Cardiac muscle cell (in vitro differentiated cells and primary cell): ENCODE results near the gene IPO11. TPM values are rescaled to one million over a fixed set of nuclear protein-coding genes. Genes with fewer than 3 reads are reported as not detected.

Source experiments
- DNase-seq, 2 donors: peaks; one replicate each; pipeline versions ENCODE4 v3.0.0 to v3.0.0-alpha.2; 2010 to 2017; ENCODE audit warnings: low read depth in 1 of 2, low spot score in 1 of 2
- H3K27ac ChIP-seq: fragments of 200-600 bp; sonication (generic); 2 replicates; pipeline ENCODE4 v1.5.1; 2016
- H3K27me3 ChIP-seq: fragments of 200-600 bp; sonication (generic); 2 replicates; pipeline ENCODE4 v1.6.0; 2016; ENCODE audit warnings: control low read depth
- H3K36me3 ChIP-seq: fragments of 200-600 bp; sonication (generic); 2 replicates; pipeline ENCODE4 v1.5.1; 2016; ENCODE audit warnings: control low read depth
- H3K4me1 ChIP-seq: fragments of 200-600 bp; sonication (generic); 2 replicates; pipeline ENCODE4 v1.8.1; 2017; ENCODE audit warnings: low read depth, mild to moderate bottlenecking, mixed run types
- H3K4me3 ChIP-seq: fragments of 200-600 bp; sonication (generic); 2 replicates; pipeline ENCODE4 v1.5.1; 2016; ENCODE audit warnings: mild to moderate bottlenecking
- H3K9me3 ChIP-seq: fragments of 200-600 bp; sonication (generic); 2 replicates; pipeline ENCODE4 v1.5.1; 2017; ENCODE audit warnings: low read depth, mild to moderate bottlenecking, control low read depth
- polyA plus RNA-seq: library from polyadenylated mRNA; unstranded; fragments of >200 nt; fragmentation: Nextera tagmentation; extraction: Ambion mirVana; gene quantifications from 2 replicates; pipeline ENCODE4 v1.2.1, GENCODE V29; 2016
- total RNA-seq: library from RNA; depleted of rRNA; stranded (reverse); fragments of >200 nt; gene quantifications from 2 replicates; pipeline ENCODE4 v1.2.3, GENCODE V29; 2016
- TF ChIP-seq, protein P1 (sequence below): IDR thresholded peaks from 2 replicates; pipeline ENCODE4 v1.5.1; 2012; ENCODE audit warnings: low read depth, mild to moderate bottlenecking, low read length

IPO11 gene
- total and polyA plus RNA-seq, 2 experiments from 2014 or later: 11.6 to 17.9 TPM

DNA sequence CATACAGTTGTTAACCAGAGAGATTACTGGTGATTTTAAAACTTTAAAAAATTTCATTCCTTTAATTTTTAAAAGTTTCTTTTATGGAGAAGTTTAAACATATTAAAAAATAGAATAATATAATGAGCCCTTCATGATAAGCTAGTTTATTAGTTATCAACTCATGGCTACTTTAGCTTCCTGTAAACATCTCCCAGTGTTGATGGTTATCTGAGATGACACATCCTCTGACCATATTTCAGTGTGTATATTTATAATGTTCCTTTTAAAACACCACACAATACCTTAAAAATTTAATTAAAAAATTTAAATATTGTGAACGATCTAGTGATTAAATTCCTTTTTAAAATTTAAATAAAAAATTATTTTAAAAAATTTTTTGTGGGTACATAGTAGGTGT lies 74.1 kb downstream of the IPO11 start:
- Histone ChIP-seq H3K27ac (no peak overlapping the region), H3K9me3 (no peaks in the 10 kb centered on the region), H3K36me3 (peaks cover 24% of the 10 kb centered on the region), H3K4me3 (no peak overlapping the region), H3K4me1 (no peaks in the 10 kb centered on the region), H3K27me3 (no peaks in the 10 kb centered on the region)
- TF ChIP-seq, protein P1, sequence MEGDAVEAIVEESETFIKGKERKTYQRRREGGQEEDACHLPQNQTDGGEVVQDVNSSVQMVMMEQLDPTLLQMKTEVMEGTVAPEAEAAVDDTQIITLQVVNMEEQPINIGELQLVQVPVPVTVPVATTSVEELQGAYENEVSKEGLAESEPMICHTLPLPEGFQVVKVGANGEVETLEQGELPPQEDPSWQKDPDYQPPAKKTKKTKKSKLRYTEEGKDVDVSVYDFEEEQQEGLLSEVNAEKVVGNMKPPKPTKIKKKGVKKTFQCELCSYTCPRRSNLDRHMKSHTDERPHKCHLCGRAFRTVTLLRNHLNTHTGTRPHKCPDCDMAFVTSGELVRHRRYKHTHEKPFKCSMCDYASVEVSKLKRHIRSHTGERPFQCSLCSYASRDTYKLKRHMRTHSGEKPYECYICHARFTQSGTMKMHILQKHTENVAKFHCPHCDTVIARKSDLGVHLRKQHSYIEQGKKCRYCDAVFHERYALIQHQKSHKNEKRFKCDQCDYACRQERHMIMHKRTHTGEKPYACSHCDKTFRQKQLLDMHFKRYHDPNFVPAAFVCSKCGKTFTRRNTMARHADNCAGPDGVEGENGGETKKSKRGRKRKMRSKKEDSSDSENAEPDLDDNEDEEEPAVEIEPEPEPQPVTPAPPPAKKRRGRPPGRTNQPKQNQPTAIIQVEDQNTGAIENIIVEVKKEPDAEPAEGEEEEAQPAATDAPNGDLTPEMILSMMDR: no peak
- no peak for DNase-seq

DNA sequence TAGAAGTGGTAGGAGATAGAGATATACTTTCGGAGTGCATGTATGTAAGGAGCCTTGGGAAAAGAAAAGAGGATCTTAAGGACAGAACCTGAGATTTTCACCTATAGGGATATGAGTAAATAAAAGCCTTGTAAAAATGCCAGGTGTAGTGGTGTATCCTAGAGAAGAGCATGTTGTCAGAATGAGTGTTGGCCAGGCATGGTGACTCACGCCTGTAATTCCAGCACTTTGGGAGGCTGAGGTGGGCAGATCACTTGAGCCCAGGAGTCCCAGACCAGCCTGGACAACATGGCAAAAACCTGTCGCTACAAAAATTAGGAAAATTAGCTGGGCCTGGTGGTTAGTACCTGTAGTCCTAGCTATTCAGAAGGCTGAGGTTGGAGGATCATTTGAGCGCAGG lies 76.0 kb downstream of the IPO11 start:
- H3K4me3 ChIP-seq: no peak overlapping the region
- H3K4me1 ChIP-seq: no peaks in the 10 kb centered on the region
- H3K27ac ChIP-seq: no peak overlapping the region
- H3K9me3 ChIP-seq: no peaks in the 10 kb centered on the region
- no peak for DNase-seq
- H3K36me3 ChIP-seq: peaks cover 24% of the 10 kb centered on the region
- TF ChIP-seq, protein P1: no peak
- H3K27me3 ChIP-seq: no peaks in the 10 kb centered on the region

DNA sequence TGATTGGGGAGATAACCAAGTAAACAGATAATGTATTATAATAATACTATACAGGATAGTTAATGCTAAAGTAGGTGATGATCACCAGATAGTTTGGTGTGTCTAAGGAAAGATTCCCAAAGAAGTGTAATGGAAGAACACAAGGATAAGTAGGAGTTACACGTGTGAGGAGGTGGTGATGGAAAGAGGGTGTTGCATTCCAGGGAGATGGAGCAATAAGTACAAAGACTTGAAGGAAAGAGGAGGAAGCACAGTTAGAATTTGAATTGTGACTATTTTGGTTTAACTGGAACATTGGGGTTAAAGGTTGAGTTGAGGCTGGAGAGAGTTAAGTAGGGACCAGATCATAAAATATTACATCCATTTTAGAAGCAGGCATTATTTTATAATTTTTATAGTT lies 76.9 kb downstream of the IPO11 start:
- H3K4me1 ChIP-seq: no peaks in the 10 kb centered on the region
- H3K9me3 ChIP-seq: no peaks in the 10 kb centered on the region
- H3K27me3 ChIP-seq: no peaks in the 10 kb centered on the region
- H3K4me3 ChIP-seq: no peak overlapping the region
- TF ChIP-seq, protein P1: no peak
- H3K36me3 ChIP-seq: peaks cover 23% of the 10 kb centered on the region
- H3K27ac ChIP-seq: no peak overlapping the region
- peak in 1 of 2 donors; percentile 48 for DNase-seq

DNA sequence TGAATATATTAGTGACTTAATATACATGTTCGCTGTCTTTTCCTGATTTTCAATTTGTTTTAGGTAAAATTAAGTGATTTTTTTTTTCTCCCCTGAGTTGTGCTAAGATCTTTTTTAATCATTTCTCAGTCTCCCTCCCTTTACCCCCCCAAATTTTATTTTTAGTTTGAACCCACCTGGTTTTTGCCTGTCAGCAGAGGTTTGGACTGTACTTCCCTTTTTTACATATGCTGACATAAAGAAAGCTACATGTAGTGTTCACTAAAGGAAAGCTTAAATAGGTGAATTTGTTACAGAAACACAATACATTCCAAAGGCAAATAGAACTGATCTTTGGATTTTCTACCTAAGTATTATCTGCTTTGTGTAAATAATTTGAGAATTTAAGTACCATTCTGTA lies 82.2 kb downstream of the IPO11 start:
- no peak for DNase-seq
- TF ChIP-seq, protein P1: no peak
- H3K4me3 ChIP-seq: no peak overlapping the region
- H3K36me3 ChIP-seq: peaks cover 25% of the 10 kb centered on the region
- H3K27me3 ChIP-seq: no peaks in the 10 kb centered on the region
- H3K4me1 ChIP-seq: no peaks in the 10 kb centered on the region
- no peaks in the 10 kb centered on the region for H3K9me3 ChIP-seq
- H3K27ac ChIP-seq: no peak overlapping the region

DNA sequence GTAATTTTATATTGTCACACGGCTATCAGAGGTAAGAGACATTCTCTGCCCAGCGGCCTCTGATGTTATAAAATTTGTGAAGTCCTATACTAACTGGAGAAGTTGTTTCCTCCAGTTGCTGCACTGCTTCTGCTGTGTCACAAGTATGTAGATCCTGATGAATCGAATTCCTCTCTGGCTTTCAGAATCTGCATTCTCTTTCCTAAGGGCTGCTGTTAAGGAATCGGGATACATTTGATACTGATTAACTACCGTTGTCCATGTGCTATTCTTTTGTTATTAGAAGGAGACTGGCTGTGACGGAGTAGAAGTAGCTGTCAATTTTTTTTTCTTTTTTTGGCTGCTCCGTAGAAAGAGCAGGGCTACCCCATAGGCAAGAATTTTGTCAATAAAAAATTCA lies 84.3 kb downstream of the IPO11 start:
- Histone ChIP-seq H3K36me3 (peaks cover 10% of the 10 kb centered on the region), H3K27ac (no peak overlapping the region), H3K9me3 (no peaks in the 10 kb centered on the region), H3K4me1 (no peaks in the 10 kb centered on the region), H3K4me3 (no peak overlapping the region), H3K27me3 (no peaks in the 10 kb centered on the region)
- TF ChIP-seq, protein P1: no peak
- no peak for DNase-seq

DNA sequence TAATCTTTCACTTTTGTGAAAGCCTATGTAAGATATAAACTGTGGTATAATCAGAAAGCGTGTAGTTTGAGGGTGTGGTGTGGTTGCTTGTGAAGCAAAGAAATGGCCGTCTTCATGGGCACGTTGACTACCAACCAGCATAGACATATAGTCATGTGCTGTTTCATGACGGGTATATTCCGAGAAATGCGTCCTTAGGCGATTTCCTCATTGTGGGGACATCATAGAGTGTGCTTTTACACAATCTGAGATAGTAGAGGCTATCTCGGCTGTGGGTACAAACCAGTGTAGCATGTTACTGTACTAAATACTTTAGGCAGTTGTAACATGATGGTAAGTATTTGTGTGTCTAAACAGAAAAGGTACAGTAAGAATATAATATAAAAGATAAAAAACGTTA lies 86.4 kb downstream of the IPO11 start:
- Histone ChIP-seq H3K36me3 (peaks cover 10% of the 10 kb centered on the region), H3K9me3 (no peaks in the 10 kb centered on the region), H3K4me1 (no peaks in the 10 kb centered on the region), H3K27ac (no peak overlapping the region), H3K4me3 (no peak overlapping the region), H3K27me3 (no peaks in the 10 kb centered on the region)
- DNase-seq: no peak
- TF ChIP-seq, protein P1: no peak
